NCI-H345 treated with DMSO at 0.1 percent for 48 hours (cell line): ENCODE results near the gene PID1.

Experiments
- DNase-seq: peaks from one replicate; lab custom pipeline; 2025; ENCODE audit not compliant: unreplicated experiment; lab: John Stamatoyannopoulos, UW

PID1 gene

GRCh38 chr2:229127471-229127870 is 143.6 kb downstream of the PID1 start:
- DNase-seq = no peak

- DNase-seq = no peak
Measured at GRCh38 chr2:229126066-229126465, 145.0 kb downstream of the PID1 start.

GRCh38 chr2:229124136-229124535 is 147.0 kb downstream of the PID1 start:
- no peak for DNase-seq

DNA sequence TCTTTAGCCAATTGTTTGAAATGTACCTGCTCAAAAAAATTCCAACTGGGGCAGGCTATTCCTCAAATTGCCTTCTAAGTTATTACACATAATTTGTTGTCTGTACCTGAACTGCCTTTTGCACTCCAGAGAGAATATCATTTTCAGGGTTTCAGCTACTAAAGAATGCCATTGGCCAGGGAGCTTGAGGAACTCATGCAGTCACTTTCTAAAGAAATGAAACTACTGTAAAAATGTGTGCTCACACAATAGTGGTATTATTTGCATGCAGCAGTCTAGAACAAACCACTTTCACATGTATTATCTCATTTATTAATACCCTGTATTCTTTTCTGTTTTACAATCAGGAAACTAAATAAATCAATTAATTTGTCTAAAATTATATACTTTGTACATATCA is 152.2 kb downstream of the PID1 start:
- no peak for DNase-seq

GRCh38 chr2:229118336-229118735 is 152.8 kb downstream of the PID1 start:
- no peak for DNase-seq

DNA sequence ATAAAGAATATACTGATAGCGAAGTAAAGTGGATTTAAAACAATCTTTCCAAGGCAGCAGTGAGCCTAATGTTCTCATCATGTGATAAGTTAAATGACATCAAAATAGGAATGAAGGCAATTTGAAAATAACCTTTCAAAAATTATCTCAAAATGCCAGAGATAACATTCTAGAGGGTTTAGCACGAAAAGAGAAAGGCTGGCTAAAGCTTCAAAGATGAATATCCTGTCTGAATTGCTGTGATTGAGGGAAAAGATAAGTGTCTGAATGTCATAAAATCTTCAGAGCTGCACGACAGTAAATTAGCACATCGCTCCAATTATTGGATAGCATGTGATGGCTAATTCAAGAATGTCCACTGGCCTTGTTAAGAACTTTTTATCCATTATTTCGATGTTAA is 159.3 kb downstream of the PID1 start:
- DNase-seq = no peak

GRCh38 chr2:229109195-229109594 is 161.9 kb downstream of the PID1 start:
- DNase-seq = no peak

GRCh38 chr2:229107601-229108000 is 163.5 kb downstream of the PID1 start:
- DNase-seq = no peak

DNA sequence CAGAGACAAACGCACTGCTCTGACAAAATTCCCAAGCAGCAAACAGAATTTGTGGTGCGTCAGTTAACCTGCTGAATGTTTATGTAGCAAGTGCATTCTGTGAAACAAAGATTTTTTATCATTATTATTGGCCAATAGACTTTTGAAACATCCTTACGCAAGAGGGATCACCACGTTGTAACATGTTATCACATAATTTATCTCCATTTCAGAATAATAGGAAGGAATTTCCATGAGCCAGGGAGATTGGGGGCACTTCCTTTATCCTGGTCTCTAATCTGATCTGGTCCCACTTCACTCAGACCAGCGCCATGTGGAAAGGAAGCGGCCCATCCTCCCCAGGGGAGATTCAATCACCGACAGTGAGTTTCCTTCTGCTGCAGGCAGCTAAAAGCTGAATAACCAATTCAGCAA is 166.1 kb downstream of the PID1 start:
- no peak for DNase-seq

DNA sequence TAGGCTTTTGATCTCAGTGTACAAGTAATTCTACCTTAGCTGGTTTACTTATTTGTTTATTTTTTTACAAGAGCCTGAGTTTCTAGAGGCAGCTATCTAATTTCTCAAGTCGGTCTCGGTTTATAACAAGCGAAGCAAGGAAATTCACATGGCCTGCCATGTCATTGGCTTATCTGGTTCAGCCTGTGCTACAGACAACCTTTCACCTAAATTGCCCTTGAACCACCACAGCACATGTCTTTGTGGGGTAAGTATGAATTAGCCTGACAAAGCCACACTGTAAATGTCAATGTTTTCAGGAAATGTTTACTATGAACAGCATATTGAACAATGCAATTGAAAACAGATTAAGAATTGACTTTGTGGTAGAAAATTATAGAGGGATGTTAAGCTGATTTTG is 167.1 kb downstream of the PID1 start:
- no peak for DNase-seq

DNA sequence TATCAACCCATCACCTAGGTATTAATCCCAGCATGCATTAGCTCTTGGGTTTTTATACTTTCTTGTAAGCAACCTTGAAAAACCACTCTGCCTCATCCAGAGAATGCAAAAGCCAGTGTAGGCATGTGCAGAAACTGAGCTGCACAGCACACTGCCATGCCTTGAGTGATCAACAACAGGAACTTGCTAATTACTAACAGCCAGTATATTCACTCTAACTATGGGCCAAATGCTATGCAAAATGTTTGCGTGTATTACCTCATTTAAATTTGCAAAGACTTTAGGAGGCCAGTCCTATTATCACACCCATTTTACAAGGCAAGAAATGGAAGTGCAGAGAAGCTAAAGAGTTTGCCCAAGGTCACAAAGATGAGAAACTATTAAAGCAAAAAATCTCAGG is 169.8 kb downstream of the PID1 start:
- no peak for DNase-seq

GRCh38 chr2:229099231-229099630 is 171.9 kb downstream of the PID1 start:
- DNase-seq = no peak

GRCh38 chr2:229098801-229099200 is 172.3 kb downstream of the PID1 start:
- no peak for DNase-seq

DNA sequence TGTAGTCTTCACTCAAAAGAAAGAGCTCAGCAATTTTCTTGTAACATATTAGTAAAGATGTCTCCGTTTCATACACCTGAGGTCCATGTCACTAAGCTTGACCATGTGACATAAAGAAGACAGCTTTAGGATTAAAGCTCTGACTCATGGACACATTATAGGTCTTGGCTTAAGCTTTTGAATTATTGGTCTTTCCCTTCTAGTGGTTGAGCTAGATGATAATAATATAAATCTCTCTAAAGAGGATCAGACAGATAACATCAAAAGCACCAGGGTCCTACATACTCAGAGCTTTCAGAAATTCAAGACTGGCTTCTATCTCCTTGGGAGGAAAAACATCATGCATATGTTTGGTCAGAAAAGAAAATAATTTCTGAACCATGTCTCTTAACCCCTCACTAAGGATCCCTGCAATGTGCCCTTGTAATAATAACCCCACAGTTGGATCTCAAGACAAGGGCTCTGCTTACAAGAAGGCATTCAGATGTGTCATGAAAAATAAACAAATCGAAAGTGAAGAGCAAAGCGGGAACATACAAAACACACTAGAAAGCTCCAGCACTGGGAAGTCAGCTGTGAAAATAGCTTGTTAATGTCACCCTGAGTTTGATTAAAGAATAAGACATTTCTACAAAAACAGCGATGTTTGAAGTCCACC is 174.5 kb downstream of the PID1 start:
- no peak for DNase-seq

- no peak for DNase-seq
Measured at GRCh38 chr2:229095472-229095871, 175.6 kb downstream of the PID1 start.

- no peak for DNase-seq
Measured at GRCh38 chr2:229090225-229090624, 180.9 kb downstream of the PID1 start.

DNA sequence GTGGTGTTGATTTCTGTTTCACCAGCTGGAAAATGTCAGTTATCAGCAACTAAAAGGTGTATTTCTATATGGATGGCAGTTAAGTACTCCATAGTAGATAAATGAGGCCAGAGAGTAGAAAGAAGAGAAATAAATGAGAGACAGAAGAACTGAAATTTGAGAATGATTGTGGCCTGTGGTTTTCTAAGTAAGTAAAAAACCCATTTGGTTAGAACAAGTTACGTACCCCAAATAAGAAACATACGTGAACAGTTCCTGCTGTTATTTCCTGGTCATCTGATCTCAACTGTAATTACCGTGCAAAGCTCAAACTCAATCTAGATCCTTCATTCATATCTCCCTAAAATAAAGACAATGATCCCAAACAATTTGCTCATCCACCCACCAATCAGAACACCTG is 181.3 kb downstream of the PID1 start:
- DNase-seq = no peak

DNA sequence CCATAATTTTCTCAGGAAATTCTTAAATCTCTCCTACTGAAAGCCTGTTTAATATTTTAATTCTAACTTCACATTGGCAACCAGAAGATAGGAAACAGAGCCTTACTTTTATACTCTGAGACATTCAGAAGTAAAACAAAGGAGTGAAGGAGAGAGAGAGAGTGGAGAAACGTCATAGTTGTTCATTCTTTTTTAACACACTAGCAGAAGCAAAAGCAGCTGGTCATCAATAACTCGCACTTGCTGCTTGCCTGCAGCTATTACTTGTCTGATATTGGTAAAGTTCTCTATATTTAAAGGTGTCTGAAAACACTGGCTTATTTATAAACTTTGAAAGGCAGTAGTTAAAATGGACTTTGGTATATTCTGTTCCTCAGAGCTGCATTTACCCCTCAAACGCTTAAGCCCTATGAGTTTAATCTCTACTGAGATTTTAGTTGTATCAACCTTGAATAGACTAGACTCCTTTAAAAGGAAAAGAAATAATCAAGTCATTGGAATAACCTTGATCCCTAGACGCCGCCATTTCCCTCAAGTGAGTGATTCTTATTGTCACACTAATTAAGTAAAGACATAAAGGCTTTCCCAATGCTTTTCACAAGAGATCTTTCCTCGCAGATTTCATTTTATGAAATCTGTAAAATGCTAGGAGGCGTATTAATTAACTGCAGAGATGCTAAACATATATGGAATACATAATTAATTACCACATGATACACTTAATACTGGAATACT is 182.0 kb downstream of the PID1 start:
- no peak for DNase-seq

- no peak for DNase-seq
Measured at GRCh38 chr2:229088517-229088913, 182.6 kb downstream of the PID1 start.

DNA sequence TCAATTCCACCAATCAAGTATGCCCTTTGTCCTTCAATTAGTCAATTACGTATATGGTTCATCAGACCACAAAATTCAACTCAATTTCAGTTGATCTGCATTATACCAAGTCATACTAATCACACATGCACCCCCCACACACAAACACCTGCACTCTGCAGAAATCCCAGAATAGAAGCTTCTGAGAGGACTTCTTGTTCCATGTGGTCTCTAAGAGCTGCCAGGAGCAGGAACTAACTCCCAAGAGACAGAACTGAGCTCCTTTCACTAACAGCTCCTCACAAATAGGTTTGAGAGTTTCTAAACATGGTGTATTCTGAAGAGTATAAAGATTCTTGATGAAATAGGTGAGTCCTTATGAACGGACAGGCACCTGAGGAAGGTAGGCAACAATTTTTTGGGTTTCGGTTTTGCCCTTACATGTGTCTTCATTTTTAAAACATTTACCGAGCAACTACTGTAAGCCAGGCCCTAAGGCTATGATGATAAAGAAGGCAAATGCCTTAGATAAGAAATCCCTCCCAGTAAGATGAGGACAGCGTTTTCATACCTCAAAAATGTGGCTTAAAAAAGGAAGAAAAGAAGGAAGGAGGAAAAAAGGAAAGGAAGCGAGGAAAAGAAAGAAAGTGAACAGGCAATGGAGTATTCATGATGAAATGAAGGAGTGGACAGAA is 183.1 kb downstream of the PID1 start:
- no peak for DNase-seq

DNA sequence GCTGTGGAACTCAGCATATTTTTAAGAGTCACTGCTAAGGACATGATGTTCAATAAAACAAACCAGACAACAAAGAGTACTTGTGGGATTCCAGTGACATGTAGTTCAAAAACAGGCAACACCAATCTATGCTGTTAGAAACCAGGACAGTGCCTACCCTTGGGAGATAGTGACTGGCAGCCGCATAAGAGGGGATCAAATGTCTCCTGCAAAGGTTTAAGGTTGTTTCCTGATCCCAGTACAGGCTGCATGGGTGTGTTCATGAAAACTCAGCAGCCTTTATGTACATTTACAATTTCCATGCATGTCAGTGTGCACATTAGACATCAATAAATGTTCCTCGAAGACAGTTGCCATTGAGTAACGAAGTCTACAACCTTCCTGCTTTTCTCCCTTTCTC is 183.8 kb downstream of the PID1 start:
- no peak for DNase-seq

DNA sequence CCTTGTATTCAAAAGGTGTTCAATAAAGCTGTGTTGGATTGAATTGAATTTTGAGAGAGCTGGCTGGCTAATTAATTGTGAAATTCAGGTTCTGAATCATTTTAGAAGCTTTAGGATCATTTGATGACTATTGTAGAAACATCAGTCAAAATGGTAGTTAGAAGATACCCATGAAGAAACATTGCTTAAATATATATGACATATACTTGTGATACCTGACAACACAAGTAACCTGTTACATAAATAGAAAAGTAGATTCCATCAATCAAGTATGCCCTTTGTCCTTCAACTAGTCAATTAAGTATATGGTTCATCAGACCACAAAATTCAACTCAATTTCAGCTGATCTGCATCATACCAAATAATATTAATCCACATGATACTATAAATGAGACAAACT is 185.6 kb downstream of the PID1 start:
- no peak for DNase-seq
